ENCODE measurements around the gene AKAP6. TPM values are rescaled to one million over a fixed set of nuclear protein-coding genes. Genes with fewer than 3 reads are reported as not detected.

Gene AKAP6
- total RNA-seq, 2 experiments from 2014 or later: 0.13 to 0.72 TPM

GRCh38 chr14:32405856-32406255, 76.8 kb downstream of the AKAP6 start:
- DNase-seq (ENCODE audit: low spot score): no peak
- Histone ChIP-seq H2AFZ (ENCODE audit: low read length) (no peak overlapping the region), H3K79me2 (ENCODE audit: insufficient read depth, low read depth, low read length) (no peaks in the 10 kb centered on the region), H3K9me2 (ENCODE audit: insufficient read depth, low read length) (no peaks in the 10 kb centered on the region), H3K36me3 (ENCODE audit: insufficient read depth, low read length) (no peaks in the 10 kb centered on the region), H3K4me1 (ENCODE audit: insufficient read depth, low read length, poor library complexity, severe bottlenecking) (no peaks in the 10 kb centered on the region), H3K27ac (ENCODE audit: low read depth, low read length, poor library complexity, severe bottlenecking) (no peak overlapping the region), H3K4me3 (ENCODE audit: low read depth, low read length, poor library complexity, severe bottlenecking) (no peak overlapping the region), H4K20me1 (ENCODE audit: insufficient read depth, low read length) (no peaks in the 10 kb centered on the region), H3K9me3 (ENCODE audit: low read length) (no peaks in the 10 kb centered on the region), H3K4me2 (ENCODE audit: low read length) (no peak overlapping the region)
- no TSS peak for BruUV-seq (replicated peaks)
- CTCF ChIA-PET (ENCODE audit: unreplicated experiment): no interaction called here
- POLR2A ChIA-PET: interaction anchor here (0.9 kb wide), 1 partner anchor 9 kb away, joined by 3 read pairs; no protein-coding TSS in a partner anchor
- intact Hi-C loops (cut with micrococcal nuclease; ENCODE audit: unreplicated experiment): no loop called here
- TF ChIP-seq, protein P1, sequence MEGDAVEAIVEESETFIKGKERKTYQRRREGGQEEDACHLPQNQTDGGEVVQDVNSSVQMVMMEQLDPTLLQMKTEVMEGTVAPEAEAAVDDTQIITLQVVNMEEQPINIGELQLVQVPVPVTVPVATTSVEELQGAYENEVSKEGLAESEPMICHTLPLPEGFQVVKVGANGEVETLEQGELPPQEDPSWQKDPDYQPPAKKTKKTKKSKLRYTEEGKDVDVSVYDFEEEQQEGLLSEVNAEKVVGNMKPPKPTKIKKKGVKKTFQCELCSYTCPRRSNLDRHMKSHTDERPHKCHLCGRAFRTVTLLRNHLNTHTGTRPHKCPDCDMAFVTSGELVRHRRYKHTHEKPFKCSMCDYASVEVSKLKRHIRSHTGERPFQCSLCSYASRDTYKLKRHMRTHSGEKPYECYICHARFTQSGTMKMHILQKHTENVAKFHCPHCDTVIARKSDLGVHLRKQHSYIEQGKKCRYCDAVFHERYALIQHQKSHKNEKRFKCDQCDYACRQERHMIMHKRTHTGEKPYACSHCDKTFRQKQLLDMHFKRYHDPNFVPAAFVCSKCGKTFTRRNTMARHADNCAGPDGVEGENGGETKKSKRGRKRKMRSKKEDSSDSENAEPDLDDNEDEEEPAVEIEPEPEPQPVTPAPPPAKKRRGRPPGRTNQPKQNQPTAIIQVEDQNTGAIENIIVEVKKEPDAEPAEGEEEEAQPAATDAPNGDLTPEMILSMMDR (conservative IDR thresholded peaks at IDR 0.05; ENCODE audit: low read length): no peak
- TF ChIP-seq EZH2phosphoT487 (IDR thresholded peaks at IDR 0.05; ENCODE audit: borderline replicate concordance, low read depth, low read length): no peak

GRCh38 chr14:32407130-32407529, 78.0 kb downstream of the AKAP6 start:
- H3K4me1 ChIP-seq (ENCODE audit: insufficient read depth, low read length, poor library complexity, severe bottlenecking): no peaks in the 10 kb centered on the region
- TF ChIP-seq, protein P1 (conservative IDR thresholded peaks at IDR 0.05; ENCODE audit: low read length): no peak
- no peak for TF ChIP-seq EZH2phosphoT487 (IDR thresholded peaks at IDR 0.05; ENCODE audit: borderline replicate concordance, low read depth, low read length)
- H3K9me2 ChIP-seq (ENCODE audit: insufficient read depth, low read length): no peaks in the 10 kb centered on the region
- H2AFZ ChIP-seq (ENCODE audit: low read length): no peak overlapping the region
- H3K27ac ChIP-seq (ENCODE audit: low read depth, low read length, poor library complexity, severe bottlenecking): no peak overlapping the region
- H3K4me3 ChIP-seq (ENCODE audit: low read depth, low read length, poor library complexity, severe bottlenecking): no peak overlapping the region
- H3K4me2 ChIP-seq (ENCODE audit: low read length): no peak overlapping the region
- CTCF ChIA-PET (ENCODE audit: unreplicated experiment): no interaction called here
- H3K9me3 ChIP-seq (ENCODE audit: low read length): no peaks in the 10 kb centered on the region
- POLR2A ChIA-PET: no interaction called here
- BruUV-seq (replicated peaks): no TSS peak
- H3K79me2 ChIP-seq (ENCODE audit: insufficient read depth, low read depth, low read length): no peaks in the 10 kb centered on the region
- intact Hi-C loops (cut with micrococcal nuclease; ENCODE audit: unreplicated experiment): no loop called here
- no peaks in the 10 kb centered on the region for H3K36me3 ChIP-seq (ENCODE audit: insufficient read depth, low read length)
- no peaks in the 10 kb centered on the region for H4K20me1 ChIP-seq (ENCODE audit: insufficient read depth, low read length)
- DNase-seq (ENCODE audit: low spot score): no peak

- Histone ChIP-seq H4K20me1 (ENCODE audit: insufficient read depth, low read length) (no peaks in the 10 kb centered on the region), H3K9me2 (ENCODE audit: insufficient read depth, low read length) (no peaks in the 10 kb centered on the region), H3K79me2 (ENCODE audit: insufficient read depth, low read depth, low read length) (no peaks in the 10 kb centered on the region), H3K4me2 (ENCODE audit: low read length) (no peak overlapping the region), H3K4me3 (ENCODE audit: low read depth, low read length, poor library complexity, severe bottlenecking) (no peak overlapping the region), H2AFZ (ENCODE audit: low read length) (no peak overlapping the region), H3K9me3 (ENCODE audit: low read length) (no peaks in the 10 kb centered on the region), H3K27ac (ENCODE audit: low read depth, low read length, poor library complexity, severe bottlenecking) (no peak overlapping the region), H3K36me3 (ENCODE audit: insufficient read depth, low read length) (no peaks in the 10 kb centered on the region), H3K4me1 (ENCODE audit: insufficient read depth, low read length, poor library complexity, severe bottlenecking) (no peaks in the 10 kb centered on the region)
- CTCF ChIA-PET (ENCODE audit: unreplicated experiment): no interaction called here
- POLR2A ChIA-PET: no interaction called here
- no peak for DNase-seq (ENCODE audit: low spot score)
- intact Hi-C loops (cut with micrococcal nuclease; ENCODE audit: unreplicated experiment): no loop called here
- no TSS peak for BruUV-seq (replicated peaks)
- no peak for TF ChIP-seq EZH2phosphoT487 (IDR thresholded peaks at IDR 0.05; ENCODE audit: borderline replicate concordance, low read depth, low read length)
- TF ChIP-seq, protein P1 (conservative IDR thresholded peaks at IDR 0.05; ENCODE audit: low read length): no peak
Observed at GRCh38 chr14:32408018-32408417, 78.9 kb downstream of the AKAP6 start.

Measured in OCI-LY7 (cell line).